Vagina (tissue), 2 donors: ENCODE measurements around the gene YARS1. TPM values are rescaled to one million over a fixed set of nuclear protein-coding genes. Genes with fewer than 3 reads are reported as not detected.

Source experiments
- DNase-seq, 2 donors: peaks; one replicate each; pipeline ENCODE4 v3.0.0-alpha.2; 2017; ENCODE audit errors: extremely low spot score in 2 of 2
- H3K27ac ChIP-seq: fragments of 200-600 bp; sonication (generic); one replicate; pipeline ENCODE4 v1.5.1; 2019
- H3K27me3 ChIP-seq: fragments of 200-600 bp; sonication (generic); one replicate; pipeline ENCODE4 v1.5.1; 2019
- H3K36me3 ChIP-seq, 2 donors: fragments of 200-600 bp; sonication (generic); one replicate each; pipeline ENCODE4 v1.5.1; 2017 to 2019
- H3K4me1 ChIP-seq: fragments of 200-600 bp; sonication (generic); one replicate; pipeline ENCODE4 v1.5.1; 2019
- H3K4me3 ChIP-seq, 2 donors: fragments of 200-600 bp; sonication (generic); 1 replicate in 1 of 2; 2 replicates in 1 of 2; pipeline ENCODE4 v1.5.1; 2016 to 2019
- H3K9me3 ChIP-seq: fragments of 200-600 bp; sonication (generic); one replicate; pipeline ENCODE4 v1.5.1; 2019
- POLR2A ChIP-seq, 2 donors: fragments of 450-650 bp; IDR thresholded peaks; one replicate each; pipeline ENCODE4 v1.6.1; 2017; ENCODE audit warnings: antibody characterized with exemption in 2 of 2, mild to moderate bottlenecking in 2 of 2, moderate library complexity in 2 of 2
- POLR2AphosphoS5 ChIP-seq, 2 donors: sonication (generic); formaldehyde crosslinking; IDR thresholded peaks; one replicate each; pipeline ENCODE4 v1.9.0; 2017; ENCODE audit warnings: antibody characterized with exemption in 2 of 2, mild to moderate bottlenecking in 2 of 2, low read depth in 1 of 2; ENCODE audit not compliant: insufficient read depth in 1 of 2
- intact Hi-C: fragments of 100-400 bp; cut with DNase I; formaldehyde crosslinking; loops from one replicate; pipeline ENCODE4 v1.15.1; 2023
- total RNA-seq: library from RNA; depleted of rRNA; stranded (reverse); fragments of >200 nt; gene quantifications from one replicate; pipeline ENCODE4 v1.2.3, GENCODE V29; 2016
- TF ChIP-seq, protein P1 (sequence below), 3 experiments: fragments of 450-650 bp in 2 of 3; fragments of 200-600 bp in 1 of 3; sonication (generic) in 1 of 3; IDR thresholded peaks; one replicate each; pipeline ENCODE4 v1.5.1; 2017 to 2019; ENCODE audit warnings: antibody characterized with exemption in 3 of 3, mild to moderate bottlenecking in 2 of 3, moderate library complexity in 2 of 3

YARS1 gene
- total RNA-seq, 1 donor from 2014 or later: 41.3 TPM

DNA sequence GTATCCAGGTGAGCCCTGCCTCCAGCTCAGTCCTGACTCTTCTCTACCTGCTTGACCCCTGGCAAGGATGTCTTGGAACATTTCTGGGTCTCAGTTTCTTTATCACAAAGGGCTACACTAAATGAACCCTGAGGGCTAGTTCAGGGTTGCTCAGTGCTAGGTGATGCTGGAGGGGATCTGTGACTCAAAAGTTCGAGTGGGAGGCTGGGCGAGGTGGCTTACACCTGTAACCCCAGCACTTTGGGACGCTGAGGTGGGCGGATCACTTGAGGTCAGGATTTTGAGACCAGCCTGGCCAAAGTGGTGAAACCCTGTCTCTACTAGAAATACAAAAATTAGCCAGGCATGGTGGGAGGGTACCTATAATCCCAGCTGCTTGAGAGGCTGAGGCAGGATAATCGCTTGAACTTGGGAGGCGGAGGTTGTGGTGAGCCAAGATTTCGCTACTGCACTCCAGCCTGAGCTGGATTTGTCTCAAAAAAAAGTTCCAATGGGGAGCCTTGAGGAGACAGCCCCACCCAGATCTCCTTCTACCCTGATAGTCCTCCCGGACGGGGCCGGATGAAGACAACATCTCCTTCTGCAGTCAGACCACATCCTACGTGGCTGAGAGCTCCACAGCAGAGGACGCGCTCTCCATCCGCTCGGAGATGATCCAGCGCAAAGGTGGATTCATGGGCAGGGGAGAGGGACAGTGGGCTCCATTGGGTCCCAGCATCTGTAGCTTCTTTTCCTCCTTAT, 48.9 kb downstream of the YARS1 start:
- intact Hi-C loops: no loop called here
- peaks cover 53% of the 10 kb centered on the region for H3K4me1 ChIP-seq
- peaks cover 0 to 16% of the 10 kb centered on the region in 2 donors for H3K36me3 ChIP-seq

DNA sequence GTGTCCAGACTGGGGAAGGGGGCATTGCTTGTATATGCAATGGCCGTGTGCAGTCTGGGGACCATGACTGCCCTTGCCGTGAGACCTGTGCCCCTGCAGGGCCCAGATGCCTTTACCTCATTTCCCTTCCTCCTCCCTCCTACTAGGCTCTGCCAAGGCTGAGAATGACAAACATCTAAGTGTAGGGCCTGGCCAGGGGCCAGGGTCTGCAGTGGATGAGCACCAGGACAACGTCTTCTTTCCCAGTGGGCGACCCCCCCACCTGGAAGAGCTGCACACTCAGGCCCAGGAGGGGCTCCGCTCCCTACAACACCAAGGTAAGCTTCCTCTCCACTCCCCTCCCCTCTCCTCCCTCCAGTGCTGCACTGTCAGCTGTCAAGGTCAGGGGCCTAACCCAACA, 49.5 kb downstream of the YARS1 start:
- H3K27ac ChIP-seq: no peak overlapping the region
- peaks cover 0 to 15% of the 10 kb centered on the region in 2 donors for H3K36me3 ChIP-seq
- H3K4me1 ChIP-seq: peaks cover 54% of the 10 kb centered on the region
- H3K27me3 ChIP-seq: no peaks in the 10 kb centered on the region
- H3K9me3 ChIP-seq: no peaks in the 10 kb centered on the region
- no peak overlapping the region for H3K4me3 ChIP-seq
- TF ChIP-seq POLR2A (IDR thresholded peaks at IDR 0.05): no peak
- intact Hi-C loops: no loop called here
- no peak for DNase-seq

More for the DNA sequence above, 48.9 kb downstream of the YARS1 start:
- TF ChIP-seq, protein P1, sequence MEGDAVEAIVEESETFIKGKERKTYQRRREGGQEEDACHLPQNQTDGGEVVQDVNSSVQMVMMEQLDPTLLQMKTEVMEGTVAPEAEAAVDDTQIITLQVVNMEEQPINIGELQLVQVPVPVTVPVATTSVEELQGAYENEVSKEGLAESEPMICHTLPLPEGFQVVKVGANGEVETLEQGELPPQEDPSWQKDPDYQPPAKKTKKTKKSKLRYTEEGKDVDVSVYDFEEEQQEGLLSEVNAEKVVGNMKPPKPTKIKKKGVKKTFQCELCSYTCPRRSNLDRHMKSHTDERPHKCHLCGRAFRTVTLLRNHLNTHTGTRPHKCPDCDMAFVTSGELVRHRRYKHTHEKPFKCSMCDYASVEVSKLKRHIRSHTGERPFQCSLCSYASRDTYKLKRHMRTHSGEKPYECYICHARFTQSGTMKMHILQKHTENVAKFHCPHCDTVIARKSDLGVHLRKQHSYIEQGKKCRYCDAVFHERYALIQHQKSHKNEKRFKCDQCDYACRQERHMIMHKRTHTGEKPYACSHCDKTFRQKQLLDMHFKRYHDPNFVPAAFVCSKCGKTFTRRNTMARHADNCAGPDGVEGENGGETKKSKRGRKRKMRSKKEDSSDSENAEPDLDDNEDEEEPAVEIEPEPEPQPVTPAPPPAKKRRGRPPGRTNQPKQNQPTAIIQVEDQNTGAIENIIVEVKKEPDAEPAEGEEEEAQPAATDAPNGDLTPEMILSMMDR (IDR thresholded peaks at IDR 0.05): no peak
- no peak for TF ChIP-seq POLR2A (IDR thresholded peaks at IDR 0.05)
- no peak for TF ChIP-seq POLR2AphosphoS5 (IDR thresholded peaks at IDR 0.05; ENCODE audit: insufficient read depth in 1 of 2, low read depth in 1 of 2)
- Histone ChIP-seq H3K27ac (no peak overlapping the region), H3K27me3 (no peaks in the 10 kb centered on the region), H3K9me3 (no peaks in the 10 kb centered on the region), H3K4me3 (no peak overlapping the region)
- DNase-seq: no peak

DNA sequence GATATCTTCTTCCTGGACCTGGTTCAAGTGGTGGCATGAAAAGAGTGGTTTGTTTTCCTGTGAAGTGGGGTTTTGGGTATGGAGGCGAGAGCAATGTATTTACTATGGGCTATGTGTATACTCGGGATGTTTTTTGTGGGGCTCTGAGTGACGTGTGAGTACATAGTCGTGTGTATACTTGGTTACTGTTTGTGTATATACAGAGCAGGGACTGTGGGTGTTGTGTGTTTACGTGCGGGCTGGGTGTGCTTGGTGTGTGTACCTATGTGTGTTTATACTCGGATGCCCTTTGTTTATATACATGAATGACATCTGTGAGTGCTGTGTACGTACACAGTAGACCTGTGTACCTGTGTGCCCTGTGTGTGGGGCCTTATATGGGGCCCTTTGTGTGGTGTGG, 50.0 kb downstream of the YARS1 start:
- Histone ChIP-seq H3K27ac (peak overlapping the region; percentile 17), H3K4me3 (no peak overlapping the region), H3K27me3 (no peaks in the 10 kb centered on the region), H3K4me1 (peaks cover 54% of the 10 kb centered on the region), H3K9me3 (no peaks in the 10 kb centered on the region), H3K36me3 (peaks cover 0 to 15% of the 10 kb centered on the region in 2 donors)
- DNase-seq: no peak
- TF ChIP-seq, protein P1 (IDR thresholded peaks at IDR 0.05): no peak
- TF ChIP-seq POLR2AphosphoS5 (IDR thresholded peaks at IDR 0.05; ENCODE audit: insufficient read depth in 1 of 2, low read depth in 1 of 2) (no peak), POLR2A (IDR thresholded peaks at IDR 0.05) (no peak)
- intact Hi-C loops: no loop called here

DNA sequence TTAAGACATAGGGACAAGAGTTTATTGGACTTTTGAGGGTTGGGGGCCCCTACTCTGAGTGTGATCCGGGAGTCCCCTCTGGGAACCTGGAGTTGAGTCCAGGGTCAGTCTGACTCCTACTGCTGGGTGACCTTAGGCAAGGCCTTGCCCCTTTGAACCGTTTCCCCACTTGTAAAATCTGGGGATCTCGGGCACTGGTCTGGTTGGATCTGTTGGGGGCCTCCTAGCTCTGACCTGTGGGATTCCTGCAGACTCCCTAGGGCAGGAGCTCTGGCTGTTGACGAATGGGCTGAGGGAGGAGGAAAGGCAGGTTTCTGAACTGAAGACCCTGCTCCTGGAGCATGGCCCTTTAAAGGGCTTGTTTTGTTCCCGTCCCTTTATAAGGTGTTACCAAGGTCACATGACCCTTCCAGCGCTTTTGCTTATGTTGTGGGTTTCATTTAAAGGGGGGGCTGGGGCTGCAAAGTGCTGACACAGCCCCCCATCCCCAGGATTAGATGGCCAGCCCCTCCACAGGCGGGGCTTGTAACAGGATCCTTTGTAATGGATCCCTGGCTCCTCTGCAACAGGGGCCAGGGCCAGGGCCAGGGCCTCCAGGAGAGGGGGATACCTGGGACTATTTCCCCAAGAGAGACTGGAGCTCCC, 50.7 kb downstream of the YARS1 start:
- H3K4me1 ChIP-seq: peaks cover 61% of the 10 kb centered on the region
- DNase-seq: no peak
- H3K36me3 ChIP-seq: peaks cover 0 to 15% of the 10 kb centered on the region in 2 donors
- no peak overlapping the region for H3K4me3 ChIP-seq
- H3K9me3 ChIP-seq: no peaks in the 10 kb centered on the region
- TF ChIP-seq POLR2AphosphoS5 (IDR thresholded peaks at IDR 0.05; ENCODE audit: insufficient read depth in 1 of 2, low read depth in 1 of 2) (no peak), POLR2A (IDR thresholded peaks at IDR 0.05) (no peak)
- TF ChIP-seq, protein P1 (IDR thresholded peaks at IDR 0.05): no peak
- intact Hi-C loops: no loop called here
- H3K27ac ChIP-seq: peak overlapping the region; percentile 17
- H3K27me3 ChIP-seq: no peaks in the 10 kb centered on the region

DNA sequence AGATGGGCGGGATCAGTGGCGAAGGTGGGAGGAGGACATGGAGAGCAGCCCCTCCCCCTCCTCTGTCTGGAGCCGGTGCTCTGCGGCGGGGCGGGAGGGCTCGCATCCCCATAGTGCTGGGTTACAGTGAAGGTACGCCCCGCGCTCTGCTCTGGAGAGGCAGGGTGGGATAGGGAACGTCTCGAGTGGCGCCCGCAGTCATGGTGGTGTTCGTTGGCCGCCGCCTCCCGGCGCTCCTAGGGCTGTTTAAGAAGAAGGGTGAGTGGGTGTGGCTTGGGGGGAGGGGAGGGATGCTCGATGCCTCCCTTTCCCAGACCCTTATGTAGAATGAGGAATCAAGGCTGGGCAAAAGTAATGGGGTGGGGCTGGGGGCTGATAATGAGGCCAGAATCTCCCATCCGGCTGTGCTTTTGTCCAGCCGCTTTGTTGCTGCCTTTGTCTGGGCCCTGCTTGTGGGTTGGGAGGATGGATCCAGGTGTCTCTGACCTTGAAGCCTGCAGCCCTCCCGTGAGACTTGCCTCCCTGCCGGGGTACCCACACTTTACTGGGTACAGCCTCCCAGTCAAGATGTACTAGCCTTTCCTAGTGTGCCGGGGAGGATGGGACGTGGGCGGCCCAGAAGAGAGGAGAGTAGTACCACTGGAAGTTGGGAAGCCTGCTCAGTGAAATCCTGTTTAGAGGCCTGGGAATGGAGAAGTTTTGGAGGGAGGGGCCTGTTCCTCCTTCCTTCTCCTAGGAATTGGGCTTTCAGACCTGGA, 51.4 kb downstream of the YARS1 start:
- Histone ChIP-seq H3K27ac (peak overlapping the region; percentile 48), H3K36me3 (peaks cover 0 to 15% of the 10 kb centered on the region in 2 donors), H3K9me3 (no peaks in the 10 kb centered on the region), H3K4me3 (no peak overlapping the region), H3K4me1 (peaks cover 68% of the 10 kb centered on the region), H3K27me3 (no peaks in the 10 kb centered on the region)
- DNase-seq: no peak
- intact Hi-C loops: no loop called here
- TF ChIP-seq POLR2A (IDR thresholded peaks at IDR 0.05): no peak
- TF ChIP-seq, protein P1 (IDR thresholded peaks at IDR 0.05): no peak
- no peak for TF ChIP-seq POLR2AphosphoS5 (IDR thresholded peaks at IDR 0.05; ENCODE audit: insufficient read depth in 1 of 2, low read depth in 1 of 2)
